ENCODE results near the gene KCNE4. TPM values are rescaled to one million over a fixed set of nuclear protein-coding genes. Genes with fewer than 3 reads are reported as not detected.
A peak's percentile ranks its signal among the peaks of the same experiment; 100 is the strongest.

KCNE4 gene
- total and polyA plus RNA-seq, 9 of the 15 experiments (the other 6 are each of a cell fraction or from before 2014, with no cell fraction given), result not detected

DNA sequence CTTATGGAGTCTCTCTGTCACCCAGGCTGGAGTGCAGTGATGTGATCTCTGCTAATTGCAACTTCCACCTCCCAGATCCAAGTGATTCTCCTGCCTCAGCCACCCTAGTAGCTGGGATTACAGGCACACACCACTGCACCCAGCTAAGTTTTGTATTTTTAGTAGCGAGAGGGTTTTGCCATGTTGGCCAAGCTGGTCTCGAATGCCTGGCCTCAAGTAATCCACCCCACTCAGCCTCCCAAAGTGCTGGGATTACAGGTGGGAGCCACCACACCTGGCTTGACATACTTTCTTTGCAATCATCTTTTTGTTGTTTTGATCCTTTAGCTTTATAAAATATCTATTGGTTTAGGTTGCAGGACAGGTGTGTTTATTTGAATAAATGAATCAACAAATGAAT is 9.7 kb upstream of the KCNE4 start:
- no peak for FAIRE-seq
- no peaks in the 10 kb centered on the region for H3K36me3 ChIP-seq (ENCODE audit: control insufficient read depth, insufficient read depth, low read length)
- H3K9ac ChIP-seq (ENCODE audit: insufficient read depth in 1 of 2, low read depth in 2 of 2, low read length in 2 of 2), result no peak overlapping the region; a peak in 1 of 4 replicates
- no peak overlapping the region for H3K4me3 ChIP-seq
- no peak for DNase-seq (ENCODE audit: extremely low read depth in 1 of 4, low spot score in 3 of 4)
- no peak for ATAC-seq
- BruUV-seq (replicated peaks), result no TSS peak
- H3K4me2 ChIP-seq (ENCODE audit: insufficient read depth, low read length), result no peak overlapping the region
- peaks cover 20 to 60% of the 10 kb centered on the region in 2 experiments; a peak in 4 of 5 replicates for H3K4me1 ChIP-seq (replicated peaks in 1 of 2; ENCODE audit: control insufficient read depth in 2 of 2, insufficient read depth in 2 of 2, low read length in 2 of 2)
- peak overlapping the region; percentile 83; the same call in 1 of the 3 replicates for H3K27ac ChIP-seq (ENCODE audit: extremely low read depth, low read depth, low read length)
- in situ Hi-C loops (cut with MboI), result no loop called here
- TF ChIP-seq ZNF589 (CRISPR knock-in tag; IDR thresholded peaks at IDR 0.05; ENCODE audit: low read depth) (0 out of 2 replicates have a peak, but pooled peaks have one; percentile 4), ZNF12 (CRISPR knock-in tag; IDR thresholded peaks at IDR 0.05) (no peak), RFX1 (IDR thresholded peaks at IDR 0.05) (no peak), POLR3A (IDR thresholded peaks at IDR 0.05; ENCODE audit: borderline replicate concordance, extremely low read depth, insufficient read depth, insufficient read length) (no peak)
- TF ChIP-seq, protein P1, sequence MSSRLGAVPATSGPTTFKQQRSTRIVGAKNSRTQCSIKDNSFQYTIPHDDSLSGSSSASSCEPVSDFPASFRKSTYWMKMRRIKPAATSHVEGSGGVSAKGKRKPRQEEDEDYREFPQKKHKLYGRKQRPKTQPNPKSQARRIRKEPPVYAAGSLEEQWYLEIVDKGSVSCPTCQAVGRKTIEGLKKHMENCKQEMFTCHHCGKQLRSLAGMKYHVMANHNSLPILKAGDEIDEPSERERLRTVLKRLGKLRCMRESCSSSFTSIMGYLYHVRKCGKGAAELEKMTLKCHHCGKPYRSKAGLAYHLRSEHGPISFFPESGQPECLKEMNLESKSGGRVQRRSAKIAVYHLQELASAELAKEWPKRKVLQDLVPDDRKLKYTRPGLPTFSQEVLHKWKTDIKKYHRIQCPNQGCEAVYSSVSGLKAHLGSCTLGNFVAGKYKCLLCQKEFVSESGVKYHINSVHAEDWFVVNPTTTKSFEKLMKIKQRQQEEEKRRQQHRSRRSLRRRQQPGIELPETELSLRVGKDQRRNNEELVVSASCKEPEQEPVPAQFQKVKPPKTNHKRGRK (tag; IDR thresholded peaks at IDR 0.05), result 0 out of 2 replicates have a peak, but pooled peaks have one; percentile 76
- WGBS (ENCODE audit: insufficient coverage, low coverage, missing lambda C conversion rate), result 81% methylated on average over 2 of the region's 2 CpGs
- ChIA-PET CTCF (ENCODE audit: low intra/inter-chr PET ratio) (no interaction called here), POLR2A (interaction anchor here (1.1 kb wide), 1 partner anchor 12 kb away, joined by 4 read pairs; no protein-coding TSS in a partner anchor)
- intact Hi-C loops (cut with micrococcal nuclease), result loop anchor here (5.0 kb wide), 1 partner anchor 60 kb away; no protein-coding TSS in a partner anchor
- H2AFZ ChIP-seq (ENCODE audit: low read depth, low read length), result peak overlapping the region; percentile 61; the same call in 1 of the 2 replicates
- H3K9me3 ChIP-seq (replicated peaks; ENCODE audit: control insufficient read depth, insufficient read depth, low read depth, low read length), result no peaks in the 10 kb centered on the region
- H3K9me1 ChIP-seq (ENCODE audit: control insufficient read depth, insufficient read depth, low read length), result no peaks in the 10 kb centered on the region
- H4K20me1 ChIP-seq (replicated peaks; ENCODE audit: control insufficient read depth, insufficient read depth, low read length), result no peaks in the 10 kb centered on the region
- H3K79me2 ChIP-seq (ENCODE audit: control insufficient read depth, insufficient read depth, low read length), result no peaks in the 10 kb centered on the region
- H3K27me3 ChIP-seq (ENCODE audit: control insufficient read depth in 2 of 2, insufficient read depth in 2 of 2, low read length in 2 of 2), result no peaks in the 10 kb centered on the region
